Stimulated activated CD4-positive, alpha-beta T cell treated with anti-CD3 and anti-CD28 coated beads, Interleukin-15, amount 100 ng/mL, for 48 hours (primary cell): Measurements from ENCODE around the gene CDCA3.

ENCODE experiments used
- DNase-seq, 2 donors: peaks; one replicate each; pipeline ENCODE4 v3.0.0-alpha.2; 2020; ENCODE audit warnings: low read depth in 2 of 2

CDCA3 gene

GRCh38 chr12:6852651-6853354 lies 1.7 kb upstream of the CDCA3 start:
- peak; percentile 71 to 74 for DNase-seq

- DNase-seq = peak; percentile 98 to 99
Observed at GRCh38 chr12:6851921-6852650, 1.0 kb upstream of the CDCA3 start, which contains the start of gene USP5. TSS of gene USP5 (plus strand) at chr12:6852150. CDS start at chr12:6852180, 30 bp downstream.

- DNase-seq = no peak
Observed at GRCh38 chr12:6850796-6851152, 312 bp downstream of the CDCA3 start.

- no peak for DNase-seq
Observed at GRCh38 chr12:6849976-6850560, 1.0 kb downstream of the CDCA3 start.

GRCh38 chr12:6849427-6849826 lies 1.7 kb downstream of the CDCA3 start:
- no peak for DNase-seq

- no peak for DNase-seq
Observed at GRCh38 chr12:6847676-6848075, 3.4 kb downstream of the CDCA3 start.

GRCh38 chr12:6846316-6846869 lies 4.7 kb downstream of the CDCA3 start:
- DNase-seq = no peak

- DNase-seq = no peak
Observed at GRCh38 chr12:6845395-6845794, 5.7 kb downstream of the CDCA3 start.

GRCh38 chr12:6843118-6843902 lies 7.8 kb downstream of the CDCA3 start:
- DNase-seq = no peak

- DNase-seq = no peak
Observed at GRCh38 chr12:6842075-6842474, 9.0 kb downstream of the CDCA3 start.

- no peak for DNase-seq
Observed at GRCh38 chr12:6840761-6841515, 10.1 kb downstream of the CDCA3 start, which contains the start of gene GNB3. TSS of gene GNB3 (plus strand) at chr12:6840925. CDS start at chr12:6841288, 363 bp downstream.

GRCh38 chr12:6840330-6840729 lies 10.8 kb downstream of the CDCA3 start:
- no peak for DNase-seq

- DNase-seq = no peak
Observed at GRCh38 chr12:6839482-6840201, 11.4 kb downstream of the CDCA3 start.

GRCh38 chr12:6838854-6839253 lies 12.2 kb downstream of the CDCA3 start:
- DNase-seq = no peak

GRCh38 chr12:6837370-6838060 lies 13.6 kb downstream of the CDCA3 start:
- DNase-seq = no peak

- DNase-seq = no peak
Observed at GRCh38 chr12:6836851-6837250, 14.2 kb downstream of the CDCA3 start.

GRCh38 chr12:6834873-6835272 lies 16.2 kb downstream of the CDCA3 start:
- no peak for DNase-seq

- no peak for DNase-seq
Observed at GRCh38 chr12:6834254-6834653, 16.8 kb downstream of the CDCA3 start.

- DNase-seq = no peak
Observed at GRCh38 chr12:6833189-6833890, 17.7 kb downstream of the CDCA3 start.
